SK-N-MC (cell line): ENCODE results near the gene LTB.
A peak's percentile ranks its signal among the peaks of the same experiment; 100 is the strongest.

Experiments
- DNase-seq: peaks from one replicate; pipeline ENCODE4 v3.0.0-alpha.2; 2011; ENCODE audit warnings: low read depth, low spot score
- H3K27ac ChIP-seq: fragments of 200-600 bp; sonication (generic); 2 replicates; pipeline ENCODE4 v1.5.1; 2016; ENCODE audit warnings: mixed run types
- H3K36me3 ChIP-seq: fragments of 200-600 bp; sonication (generic); 2 replicates; pipeline ENCODE4 v1.6.1; 2017; ENCODE audit warnings: antibody characterized with exemption, low read length, mixed read lengths; ENCODE audit not compliant: insufficient read depth
- H3K4me3 ChIP-seq: fragments of 200-600 bp; sonication (generic); 2 replicates; pipeline ENCODE4 v1.5.1; 2016
- H3K9ac ChIP-seq: fragments of 200-600 bp; sonication (generic); 2 replicates; pipeline ENCODE4 v1.8.0; 2017; ENCODE audit warnings: mixed run types, mixed read lengths; ENCODE audit not compliant: insufficient read length
- H3K9me3 ChIP-seq: fragments of 200-600 bp; sonication (generic); 2 replicates; pipeline ENCODE4 v1.6.1; 2017; ENCODE audit warnings: low read depth, mild to moderate bottlenecking, antibody characterized with exemption, low read length, moderate library complexity, mixed read lengths
- EZH2 ChIP-seq: fragments of 200-600 bp; sonication (generic); IDR thresholded peaks from one replicate; pipeline ENCODE4 v1.6.1; 2017; ENCODE audit warnings: antibody characterized with exemption
- FOXP2 ChIP-seq: optimal IDR thresholded peaks from 2 replicates; pipeline ENCODE3; 2011; ENCODE audit warnings: mild to moderate bottlenecking, moderate library complexity; ENCODE audit not compliant: insufficient read depth; ENCODE audit errors: extremely low read length, control extremely low read depth
- POLR2AphosphoS5 ChIP-seq: IDR thresholded peaks from 2 replicates; pipeline ENCODE4 v1.6.1; 2012; ENCODE audit warnings: mild to moderate bottlenecking, low read depth, low read length, borderline replicate concordance

Gene LTB

DNA sequence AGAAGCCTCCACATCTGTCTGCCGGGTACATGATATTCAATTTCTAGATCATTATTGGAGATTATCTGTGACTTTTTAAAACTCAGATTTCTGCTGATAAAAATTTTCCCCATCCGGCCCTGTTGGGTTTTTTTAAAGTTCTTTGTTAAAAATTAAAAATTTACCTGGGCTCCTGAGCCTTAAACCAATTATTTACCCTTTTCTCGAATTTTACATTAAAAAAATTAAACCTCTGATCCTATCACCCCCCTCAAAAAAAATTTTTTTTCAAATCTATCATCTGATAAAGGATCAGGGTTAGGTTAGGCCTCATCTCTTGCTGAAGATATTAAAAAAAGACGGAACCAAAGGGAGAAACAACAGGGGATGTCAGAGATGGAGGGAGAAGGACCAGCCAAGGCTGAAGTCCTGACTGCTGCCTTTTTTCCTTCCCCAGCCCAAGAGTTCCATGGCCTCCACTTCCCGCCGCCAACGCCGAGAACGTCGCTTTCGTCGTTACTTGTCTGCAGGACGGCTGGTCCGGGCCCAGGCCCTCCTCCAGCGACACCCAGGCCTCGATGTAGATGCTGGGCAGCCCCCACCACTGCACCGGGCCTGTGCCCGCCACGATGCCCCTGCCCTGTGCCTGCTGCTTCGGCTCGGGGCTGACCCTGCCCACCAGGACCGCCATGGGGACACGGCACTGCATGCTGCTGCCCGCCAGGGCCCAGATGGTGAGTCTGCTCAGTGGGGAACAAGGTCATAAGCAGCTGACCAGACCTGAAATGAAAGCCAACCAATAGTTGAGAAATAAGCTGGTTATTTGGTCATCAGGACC, 34.3 kb downstream of the LTB start:
- peak overlapping the region; percentile 86 for H3K4me3 ChIP-seq
- peak overlapping the region; percentile 91 for H3K9ac ChIP-seq
- DNase-seq: no peak
- TF ChIP-seq FOXP2: no peak
- TF ChIP-seq EZH2: no peak
- no peak for TF ChIP-seq POLR2AphosphoS5
- peak overlapping the region; percentile 92 for H3K27ac ChIP-seq
- H3K9me3 ChIP-seq: no peaks in the 10 kb centered on the region
- peaks cover 19% of the 10 kb centered on the region; the same call in 1 of the 2 replicates for H3K36me3 ChIP-seq

DNA sequence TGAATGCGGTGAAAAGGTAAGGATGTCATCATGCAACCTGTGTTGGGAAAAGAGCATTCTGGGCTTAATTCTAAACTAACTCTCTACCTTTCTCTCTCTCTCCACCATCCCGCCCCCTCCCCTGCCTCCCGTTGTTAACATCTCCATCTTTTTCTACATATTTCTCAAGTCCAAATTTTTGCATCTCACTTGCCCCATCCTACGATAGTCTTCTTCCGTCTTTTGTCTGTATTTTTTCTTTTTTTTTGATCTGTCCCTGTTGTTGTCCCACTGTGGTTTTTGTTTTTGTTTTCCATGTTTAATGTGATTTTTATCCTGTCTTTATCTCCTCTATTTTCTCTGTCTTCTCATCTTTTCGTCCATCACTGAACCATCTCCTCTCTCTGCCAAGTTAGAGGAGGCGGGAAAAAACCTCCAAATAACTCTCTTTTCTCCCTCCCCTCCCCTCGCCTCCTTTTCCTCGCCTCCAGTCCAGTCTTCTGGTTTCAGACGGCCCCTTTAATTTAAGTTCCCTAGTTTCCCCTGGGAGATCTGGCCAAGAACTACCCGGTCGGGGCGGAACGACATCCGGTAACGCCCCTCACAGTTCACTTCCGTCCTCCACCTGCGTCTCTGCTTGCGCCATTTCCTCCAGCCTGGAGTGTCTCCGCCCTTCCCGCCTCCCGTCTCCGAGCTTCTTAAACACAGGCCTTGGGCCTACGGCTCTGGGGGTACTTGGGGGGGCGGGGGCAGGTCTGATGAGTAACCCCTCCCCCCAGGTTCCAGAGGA, 35.1 kb downstream of the LTB start, which contains the start of gene NFKBIL1:
NFKBIL1 (plus strand) TSS at position 651 of the 769 bp plus-strand sequence; CDS start at position 738, 87 bp downstream.
- no peaks in the 10 kb centered on the region for H3K9me3 ChIP-seq
- peak within 1 kb of the TSS; percentile 91 for H3K9ac ChIP-seq
- peaks cover 19% of the 10 kb centered on the region; the same call in 1 of the 2 replicates for H3K36me3 ChIP-seq
- peak; percentile 96 for DNase-seq
- H3K27ac ChIP-seq: peak within 1 kb of the TSS; percentile 92
- no peak for TF ChIP-seq EZH2
- peak; percentile 74 for TF ChIP-seq POLR2AphosphoS5
- H3K4me3 ChIP-seq: peak within 1 kb of the TSS; percentile 86

DNA sequence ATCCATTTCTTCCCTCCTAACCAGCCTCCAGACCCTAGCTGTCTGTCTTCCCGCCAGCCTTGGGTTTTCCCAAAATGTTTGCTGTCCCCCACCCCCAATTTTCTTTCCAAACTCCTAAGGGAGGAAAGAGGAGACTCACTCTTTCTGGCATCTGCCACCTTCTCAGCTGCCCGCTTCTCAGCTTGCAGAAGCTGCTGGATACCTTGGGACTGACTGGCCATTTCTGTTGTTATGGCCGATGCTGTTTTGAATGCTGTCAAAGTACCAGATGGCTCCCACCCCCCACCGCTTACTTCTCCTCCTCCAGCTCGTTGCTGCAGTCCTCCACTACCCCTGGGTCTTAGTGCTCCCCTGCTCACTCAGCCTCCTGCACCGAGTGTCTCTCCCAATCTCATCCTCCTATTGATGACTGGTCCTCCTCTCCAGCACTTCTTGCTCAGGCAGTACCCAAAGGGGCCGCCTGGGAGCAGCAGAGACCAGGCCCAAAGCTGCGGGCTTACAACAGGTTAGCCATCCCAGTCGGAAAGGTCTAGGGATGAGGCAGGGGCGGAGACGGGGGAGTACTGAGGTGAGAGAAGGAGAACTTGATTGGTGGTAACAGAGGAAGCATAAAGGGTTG, 35.8 kb downstream of the LTB start, which contains the start of gene ATP6V1G2:
ATP6V1G2 (minus strand) TSS at position 270 of the 619 bp plus-strand sequence; CDS start at position 221, 49 bp downstream.
- peak; percentile 82 for DNase-seq
- peak within 1 kb of the TSS; percentile 92 for H3K27ac ChIP-seq
- H3K4me3 ChIP-seq: peak within 1 kb of the TSS; percentile 86
- H3K9ac ChIP-seq: peak within 1 kb of the TSS; percentile 91
- H3K36me3 ChIP-seq: peaks cover 19% of the 10 kb centered on the region; the same call in 1 of the 2 replicates
- H3K9me3 ChIP-seq: no peaks in the 10 kb centered on the region
- TF ChIP-seq FOXP2 (no peak), EZH2 (no peak), POLR2AphosphoS5 (no peak)

DNA sequence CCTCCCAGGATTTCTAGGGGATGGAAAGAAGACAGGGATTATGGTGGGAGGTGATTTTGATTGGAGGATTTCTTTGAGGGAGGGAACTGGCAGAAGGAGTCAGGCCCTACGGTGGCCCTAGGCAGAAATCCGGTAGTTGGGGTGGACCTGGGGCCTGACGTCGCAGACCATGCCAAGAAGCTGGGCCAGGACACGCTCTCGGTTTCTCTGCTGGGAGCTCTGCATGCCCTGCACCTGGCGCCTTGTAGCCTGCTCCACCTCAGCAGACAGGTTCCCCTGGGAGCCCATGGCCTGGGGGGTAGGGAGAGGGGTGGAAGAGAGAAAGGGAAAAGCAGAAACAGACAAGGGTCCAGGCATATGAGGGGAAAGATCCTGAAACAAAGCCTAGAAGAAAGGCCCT, 36.9 kb downstream of the LTB start:
- no peak overlapping the region for H3K27ac ChIP-seq
- no peak overlapping the region for H3K4me3 ChIP-seq
- peaks cover 22% of the 10 kb centered on the region for H3K36me3 ChIP-seq
- no peak for DNase-seq
- TF ChIP-seq FOXP2: no peak
- TF ChIP-seq EZH2: no peak
- no peak for TF ChIP-seq POLR2AphosphoS5
- no peak overlapping the region for H3K9ac ChIP-seq
- no peaks in the 10 kb centered on the region for H3K9me3 ChIP-seq

DNA sequence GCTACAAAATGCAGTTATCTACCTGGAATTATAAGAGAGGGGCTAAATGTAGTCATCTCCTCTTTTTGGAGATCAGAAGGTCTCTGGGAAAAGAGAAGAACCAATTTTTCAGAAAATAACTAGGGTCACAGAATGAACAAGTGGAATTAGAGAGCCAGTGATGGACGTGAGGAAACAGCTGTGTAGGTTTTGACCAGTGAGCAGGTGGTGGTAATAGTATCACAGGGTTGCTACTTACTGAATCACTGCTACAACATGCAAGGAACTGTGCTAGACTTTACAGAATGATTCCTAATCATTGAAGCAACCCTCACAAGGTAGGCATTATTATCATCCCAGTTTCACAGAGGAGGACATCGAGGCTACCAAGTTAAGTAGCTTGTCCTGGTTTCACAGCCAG, 37.5 kb downstream of the LTB start:
- no peak for DNase-seq
- Histone ChIP-seq H3K27ac (no peak overlapping the region), H3K9me3 (no peaks in the 10 kb centered on the region)

DNA sequence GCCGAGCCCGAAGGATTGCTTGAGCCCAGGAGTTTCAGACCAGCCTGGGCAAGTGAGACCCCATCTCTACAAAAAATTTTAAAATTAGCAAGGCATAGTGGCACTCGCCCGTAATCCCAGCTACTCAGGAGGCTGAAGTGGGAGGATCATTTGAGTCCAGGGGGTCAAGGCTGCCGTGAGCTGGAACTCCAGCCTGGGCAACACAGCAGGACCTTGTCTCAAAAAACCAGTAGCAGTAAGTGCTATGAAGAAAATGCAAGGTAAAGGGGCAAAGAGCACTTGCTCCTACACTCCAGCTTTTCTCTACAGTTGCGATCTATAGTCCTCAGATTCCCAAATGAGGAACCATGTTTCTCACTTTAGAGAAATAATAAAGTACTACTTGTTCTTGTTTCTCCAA, 38.6 kb downstream of the LTB start:
- H3K4me3 ChIP-seq: no peak overlapping the region
- H3K9me3 ChIP-seq: no peaks in the 10 kb centered on the region
- TF ChIP-seq FOXP2 (no peak), EZH2 (no peak), POLR2AphosphoS5 (no peak)
- H3K27ac ChIP-seq: no peak overlapping the region
- H3K36me3 ChIP-seq: peaks cover 25% of the 10 kb centered on the region
- H3K9ac ChIP-seq: no peak overlapping the region
- no peak for DNase-seq

More for the DNA sequence above, 37.5 kb downstream of the LTB start:
- Histone ChIP-seq H3K9ac (no peak overlapping the region), H3K36me3 (peaks cover 25% of the 10 kb centered on the region), H3K4me3 (no peak overlapping the region)
- TF ChIP-seq FOXP2 (no peak), EZH2 (no peak), POLR2AphosphoS5 (no peak)

DNA sequence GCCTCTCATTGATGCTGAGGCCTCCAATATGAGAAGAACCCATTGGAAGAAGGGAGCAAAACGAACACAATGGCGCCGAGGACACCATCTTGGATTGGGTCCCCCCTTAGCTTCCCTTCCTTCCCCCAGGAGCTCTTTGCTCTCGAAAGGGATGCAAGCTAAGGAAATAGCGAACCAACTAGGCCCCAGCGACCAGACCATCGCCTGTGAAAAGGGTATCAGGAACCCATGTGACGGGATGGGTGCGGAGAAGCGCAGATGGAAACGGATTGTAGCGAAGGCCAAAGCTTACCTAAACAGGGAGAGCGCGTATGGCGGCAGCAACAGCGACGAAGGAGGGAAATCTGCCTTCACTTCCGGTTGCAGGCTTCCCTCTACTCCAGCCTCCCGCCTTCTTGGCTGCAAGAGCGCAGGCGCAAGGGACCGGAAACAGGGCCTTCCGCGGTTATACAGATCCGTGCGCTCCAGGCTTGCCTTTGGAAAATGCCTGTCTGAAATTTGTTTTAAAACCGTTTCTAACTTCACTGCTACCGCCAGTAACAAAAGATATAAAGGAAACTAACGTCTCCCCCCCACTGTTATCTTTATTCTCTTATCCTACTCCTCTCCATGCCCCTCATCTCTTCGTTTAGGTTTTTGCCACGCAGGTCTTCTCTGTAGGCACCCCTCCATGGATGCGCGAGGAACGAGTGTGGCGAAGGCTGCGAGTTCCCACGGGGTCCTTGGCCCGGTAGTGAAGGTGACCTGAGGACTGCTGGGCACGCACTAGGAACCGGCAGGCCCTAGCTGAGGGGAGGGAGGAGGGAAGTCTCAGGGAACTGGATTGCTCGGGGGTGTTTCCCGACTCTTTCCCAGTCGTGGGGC, 40.3 kb downstream of the LTB start, which contains the start of gene DDX39B:
DDX39B (minus strand) TSS at position 346 of the 864 bp plus-strand sequence. CDS start 1,471 bp downstream, outside the sequence.
- peaks cover 42% of the 10 kb centered on the region for H3K36me3 ChIP-seq
- TF ChIP-seq EZH2 (no peak), POLR2AphosphoS5 (peak; percentile 96), FOXP2 (no peak)
- H3K4me3 ChIP-seq: peak within 1 kb of the TSS; percentile 91
- peak within 1 kb of the TSS; percentile 99 for H3K9ac ChIP-seq
- no peaks in the 10 kb centered on the region for H3K9me3 ChIP-seq
- peak; percentile 98 for DNase-seq
- peak within 1 kb of the TSS; percentile 96 for H3K27ac ChIP-seq
